ENCODE data around the gene IL1RAPL2. TPM values are rescaled to one million over a fixed set of nuclear protein-coding genes. Genes with fewer than 3 reads are reported as not detected.

IL1RAPL2 gene
- polyA plus RNA-seq, 1 of the 3 experiments (the other 2 are of a cell fraction) = 0.13 TPM

DNA sequence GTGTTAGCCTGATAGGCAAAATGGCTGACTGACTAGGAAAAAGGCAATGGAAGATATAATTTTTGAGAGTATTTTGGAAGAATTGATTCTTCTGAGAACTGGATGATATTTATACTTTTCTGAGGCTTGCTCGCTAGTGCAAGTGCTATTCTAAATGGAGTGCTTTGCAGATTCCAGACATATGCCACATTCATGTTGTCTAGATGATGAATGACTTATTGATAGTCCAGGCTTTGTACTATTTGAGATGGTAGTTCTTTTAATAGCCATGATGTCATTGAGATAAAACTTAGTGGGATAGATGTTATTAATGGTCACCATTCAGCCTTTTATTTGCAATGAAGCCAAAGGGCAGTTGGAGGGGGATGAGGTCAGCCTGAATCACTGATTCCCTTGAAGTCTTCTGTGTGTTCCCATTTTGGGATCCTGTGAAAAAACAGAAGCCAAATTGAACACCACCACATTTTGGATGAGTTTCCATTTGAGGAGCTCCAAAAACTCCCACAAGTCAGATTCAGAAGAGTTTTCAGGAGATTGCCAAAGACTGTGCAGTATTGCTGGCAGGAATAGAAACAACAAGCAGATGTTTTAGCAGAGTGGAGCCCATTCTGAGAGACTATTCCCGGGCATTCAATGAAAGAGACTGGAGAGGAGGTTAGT lies 184.1 kb downstream of the IL1RAPL2 start:
- ChIA-PET POLR2A (no interaction called here), CTCF (no interaction called here)
- no peaks in the 10 kb centered on the region for H3F3A ChIP-seq (replicated peaks; ENCODE audit: insufficient read depth)
- no peaks in the 10 kb centered on the region for H3K79me2 ChIP-seq (ENCODE audit: insufficient read depth)
- H3K4me3 ChIP-seq (ENCODE audit: low read depth in 2 of 2, low read length in 1 of 2) = no peak overlapping the region
- no peak overlapping the region for H3K9ac ChIP-seq
- no peak overlapping the region for H3K27ac ChIP-seq (ENCODE audit: low read depth in 2 of 2, low read length in 1 of 2)
- H3K27me3 ChIP-seq (ENCODE audit: insufficient read depth) = no peaks in the 10 kb centered on the region
- no peaks in the 10 kb centered on the region for H3K9me2 ChIP-seq
- H2AFZ ChIP-seq (ENCODE audit: low read depth) = no peak overlapping the region
- no peak for DNase-seq
- 5% methylated on average over 2 of the region's 2 CpGs for WGBS (ENCODE audit: low lambda C conversion rate)
- H4K20me1 ChIP-seq (ENCODE audit: insufficient read depth) = no peaks in the 10 kb centered on the region
- TF ChIP-seq, protein P1, sequence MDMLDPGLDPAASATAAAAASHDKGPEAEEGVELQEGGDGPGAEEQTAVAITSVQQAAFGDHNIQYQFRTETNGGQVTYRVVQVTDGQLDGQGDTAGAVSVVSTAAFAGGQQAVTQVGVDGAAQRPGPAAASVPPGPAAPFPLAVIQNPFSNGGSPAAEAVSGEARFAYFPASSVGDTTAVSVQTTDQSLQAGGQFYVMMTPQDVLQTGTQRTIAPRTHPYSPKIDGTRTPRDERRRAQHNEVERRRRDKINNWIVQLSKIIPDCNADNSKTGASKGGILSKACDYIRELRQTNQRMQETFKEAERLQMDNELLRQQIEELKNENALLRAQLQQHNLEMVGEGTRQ (IDR thresholded peaks at IDR 0.05; ENCODE audit: borderline replicate concordance, low read depth, low read length) = no peak
- TF ChIP-seq SMC3 (IDR thresholded peaks at IDR 0.05; ENCODE audit: low read depth, low read length) = no peak
- no peak for TF ChIP-seq NRF1 (IDR thresholded peaks at IDR 0.05; ENCODE audit: low read depth, low read length)
- no peak for TF ChIP-seq RXRA (IDR thresholded peaks at IDR 0.05; ENCODE audit: borderline replicate concordance, low read depth)
- TF ChIP-seq, protein P2, sequence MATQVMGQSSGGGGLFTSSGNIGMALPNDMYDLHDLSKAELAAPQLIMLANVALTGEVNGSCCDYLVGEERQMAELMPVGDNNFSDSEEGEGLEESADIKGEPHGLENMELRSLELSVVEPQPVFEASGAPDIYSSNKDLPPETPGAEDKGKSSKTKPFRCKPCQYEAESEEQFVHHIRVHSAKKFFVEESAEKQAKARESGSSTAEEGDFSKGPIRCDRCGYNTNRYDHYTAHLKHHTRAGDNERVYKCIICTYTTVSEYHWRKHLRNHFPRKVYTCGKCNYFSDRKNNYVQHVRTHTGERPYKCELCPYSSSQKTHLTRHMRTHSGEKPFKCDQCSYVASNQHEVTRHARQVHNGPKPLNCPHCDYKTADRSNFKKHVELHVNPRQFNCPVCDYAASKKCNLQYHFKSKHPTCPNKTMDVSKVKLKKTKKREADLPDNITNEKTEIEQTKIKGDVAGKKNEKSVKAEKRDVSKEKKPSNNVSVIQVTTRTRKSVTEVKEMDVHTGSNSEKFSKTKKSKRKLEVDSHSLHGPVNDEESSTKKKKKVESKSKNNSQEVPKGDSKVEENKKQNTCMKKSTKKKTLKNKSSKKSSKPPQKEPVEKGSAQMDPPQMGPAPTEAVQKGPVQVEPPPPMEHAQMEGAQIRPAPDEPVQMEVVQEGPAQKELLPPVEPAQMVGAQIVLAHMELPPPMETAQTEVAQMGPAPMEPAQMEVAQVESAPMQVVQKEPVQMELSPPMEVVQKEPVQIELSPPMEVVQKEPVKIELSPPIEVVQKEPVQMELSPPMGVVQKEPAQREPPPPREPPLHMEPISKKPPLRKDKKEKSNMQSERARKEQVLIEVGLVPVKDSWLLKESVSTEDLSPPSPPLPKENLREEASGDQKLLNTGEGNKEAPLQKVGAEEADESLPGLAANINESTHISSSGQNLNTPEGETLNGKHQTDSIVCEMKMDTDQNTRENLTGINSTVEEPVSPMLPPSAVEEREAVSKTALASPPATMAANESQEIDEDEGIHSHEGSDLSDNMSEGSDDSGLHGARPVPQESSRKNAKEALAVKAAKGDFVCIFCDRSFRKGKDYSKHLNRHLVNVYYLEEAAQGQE (IDR thresholded peaks at IDR 0.05; ENCODE audit: low read depth, low read length) = no peak
- TF ChIP-seq CHD2 (IDR thresholded peaks at IDR 0.05; ENCODE audit: low read length, partially characterized antibody) = no peak
- TF ChIP-seq GATA2 (CRISPR knock-in tag; IDR thresholded peaks at IDR 0.05) = no peak
- TF ChIP-seq, protein P3, sequence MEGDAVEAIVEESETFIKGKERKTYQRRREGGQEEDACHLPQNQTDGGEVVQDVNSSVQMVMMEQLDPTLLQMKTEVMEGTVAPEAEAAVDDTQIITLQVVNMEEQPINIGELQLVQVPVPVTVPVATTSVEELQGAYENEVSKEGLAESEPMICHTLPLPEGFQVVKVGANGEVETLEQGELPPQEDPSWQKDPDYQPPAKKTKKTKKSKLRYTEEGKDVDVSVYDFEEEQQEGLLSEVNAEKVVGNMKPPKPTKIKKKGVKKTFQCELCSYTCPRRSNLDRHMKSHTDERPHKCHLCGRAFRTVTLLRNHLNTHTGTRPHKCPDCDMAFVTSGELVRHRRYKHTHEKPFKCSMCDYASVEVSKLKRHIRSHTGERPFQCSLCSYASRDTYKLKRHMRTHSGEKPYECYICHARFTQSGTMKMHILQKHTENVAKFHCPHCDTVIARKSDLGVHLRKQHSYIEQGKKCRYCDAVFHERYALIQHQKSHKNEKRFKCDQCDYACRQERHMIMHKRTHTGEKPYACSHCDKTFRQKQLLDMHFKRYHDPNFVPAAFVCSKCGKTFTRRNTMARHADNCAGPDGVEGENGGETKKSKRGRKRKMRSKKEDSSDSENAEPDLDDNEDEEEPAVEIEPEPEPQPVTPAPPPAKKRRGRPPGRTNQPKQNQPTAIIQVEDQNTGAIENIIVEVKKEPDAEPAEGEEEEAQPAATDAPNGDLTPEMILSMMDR (IDR thresholded peaks at IDR 0.05) = no peak
- H3K4me1 ChIP-seq (ENCODE audit: control insufficient read depth in 1 of 2, insufficient read depth in 2 of 2, low read depth in 1 of 2, low read length in 1 of 2) = no peaks in the 10 kb centered on the region
- no peaks in the 10 kb centered on the region for H3K36me3 ChIP-seq (replicated peaks in 1 of 2; ENCODE audit: control insufficient read depth in 1 of 2, insufficient read depth in 2 of 2, low read length in 1 of 2)
- H3K4me2 ChIP-seq = no peak overlapping the region
- no peaks in the 10 kb centered on the region for H3K9me3 ChIP-seq

DNA sequence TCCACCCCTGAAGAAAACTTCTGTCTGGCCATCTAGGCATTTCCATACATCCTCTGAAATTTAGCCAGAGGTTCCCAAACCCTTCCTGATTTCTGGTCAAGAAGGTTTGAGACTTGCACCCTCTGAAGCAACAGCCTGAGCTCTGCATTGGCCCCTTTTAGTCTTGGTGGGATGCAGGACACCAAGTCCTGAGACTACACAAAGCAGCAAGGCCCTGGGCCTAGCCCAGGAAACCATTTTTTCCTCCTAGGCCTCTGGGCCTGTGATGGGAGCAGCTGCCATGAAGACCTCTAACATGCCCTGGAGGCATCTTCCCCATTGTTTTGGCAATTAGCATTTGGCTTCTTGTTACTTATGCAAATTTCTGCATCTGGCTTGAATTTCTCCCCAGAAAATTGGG lies 196.6 kb downstream of the IL1RAPL2 start:
- Histone ChIP-seq H3K27me3 (ENCODE audit: insufficient read depth) (no peaks in the 10 kb centered on the region), H3K79me2 (ENCODE audit: insufficient read depth) (no peaks in the 10 kb centered on the region), H3K27ac (ENCODE audit: low read depth in 2 of 2, low read length in 1 of 2) (no peak overlapping the region), H3K9ac (no peak overlapping the region), H3K36me3 (replicated peaks in 1 of 2; ENCODE audit: control insufficient read depth in 1 of 2, insufficient read depth in 2 of 2, low read length in 1 of 2) (no peaks in the 10 kb centered on the region), H3K4me3 (ENCODE audit: low read depth in 2 of 2, low read length in 1 of 2) (no peak overlapping the region), H3K9me2 (no peaks in the 10 kb centered on the region), H4K20me1 (ENCODE audit: insufficient read depth) (no peaks in the 10 kb centered on the region), H3K9me3 (no peaks in the 10 kb centered on the region), H2AFZ (ENCODE audit: low read depth) (no peak overlapping the region), H3K4me2 (no peak overlapping the region), H3F3A (replicated peaks; ENCODE audit: insufficient read depth) (no peaks in the 10 kb centered on the region), H3K4me1 (ENCODE audit: control insufficient read depth in 1 of 2, insufficient read depth in 2 of 2, low read depth in 1 of 2, low read length in 1 of 2) (no peaks in the 10 kb centered on the region)
- ChIA-PET POLR2A (no interaction called here), CTCF (no interaction called here)
- DNase-seq = no peak
- TF ChIP-seq, protein P4, sequence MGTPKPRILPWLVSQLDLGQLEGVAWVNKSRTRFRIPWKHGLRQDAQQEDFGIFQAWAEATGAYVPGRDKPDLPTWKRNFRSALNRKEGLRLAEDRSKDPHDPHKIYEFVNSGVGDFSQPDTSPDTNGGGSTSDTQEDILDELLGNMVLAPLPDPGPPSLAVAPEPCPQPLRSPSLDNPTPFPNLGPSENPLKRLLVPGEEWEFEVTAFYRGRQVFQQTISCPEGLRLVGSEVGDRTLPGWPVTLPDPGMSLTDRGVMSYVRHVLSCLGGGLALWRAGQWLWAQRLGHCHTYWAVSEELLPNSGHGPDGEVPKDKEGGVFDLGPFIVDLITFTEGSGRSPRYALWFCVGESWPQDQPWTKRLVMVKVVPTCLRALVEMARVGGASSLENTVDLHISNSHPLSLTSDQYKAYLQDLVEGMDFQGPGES (IDR thresholded peaks at IDR 0.05; ENCODE audit: low read depth, low read length) = no peak
- TF ChIP-seq CHD2 (IDR thresholded peaks at IDR 0.05; ENCODE audit: low read length, partially characterized antibody) (no peak), RAD21 (IDR thresholded peaks at IDR 0.05; ENCODE audit: low read length) (no peak), JUND (IDR thresholded peaks at IDR 0.05) (no peak), FOXM1 (IDR thresholded peaks at IDR 0.05; ENCODE audit: low read depth) (no peak), MEF2A (IDR thresholded peaks at IDR 0.05; ENCODE audit: borderline replicate concordance, low read depth) (no peak), RCOR1 (IDR thresholded peaks at IDR 0.05; ENCODE audit: low read length) (no peak), GABPA (IDR thresholded peaks at IDR 0.05; ENCODE audit: low read depth) (no peak), TEAD4 (IDR thresholded peaks at IDR 0.05; ENCODE audit: borderline replicate concordance, insufficient read depth) (no peak), TCF12 (IDR thresholded peaks at IDR 0.05) (no peak)
- TF ChIP-seq, protein P3 (IDR thresholded peaks at IDR 0.05) = no peak

All from SK-N-SH (cell line).